HepG2 (cell line): ENCODE measurements around the gene GUCY1A2. TPM values are rescaled to one million over a fixed set of nuclear protein-coding genes. Genes with fewer than 3 reads are reported as not detected.

Experiments
- ATAC-seq: fragments of 200-7000 bp; cut with Tn5 transposase; 3 replicates; pipeline ENCODE4 v1.9.1; 2020; ENCODE audit warnings: mild to moderate bottlenecking, moderate library complexity
- BruUV-seq: library from RNA; stranded (reverse); fragments of 400-500 nt; replicated peaks from 2 replicates; lab custom pipeline; 2021; lab: Mats Ljungman, UMichigan
- CTCF ChIA-PET: fragments of 300-600 bp; formaldehyde crosslinking; extraction: SDS; loops from one replicate; lab custom pipeline; 2021; ENCODE audit warnings: low total read pairs, inconsistent platforms, low intra/inter-chr PET ratio; lab: Yijun Ruan, JAX
- POLR2A ChIA-PET: fragments of 350-600 bp; sonication (Branson Sonifier 250); formaldehyde crosslinking; loops from one replicate; lab custom pipeline; 2020; ENCODE audit warnings: antibody characterized with exemption, inconsistent platforms; lab: Yijun Ruan, JAX
- DNase-seq: peaks from one replicate; pipeline ENCODE4 v3.0.0-alpha.2; 2015; ENCODE audit warnings: low spot score
- FAIRE-seq: peaks from 3 replicates; lab custom pipeline; 2011; peaks lifted over from hg19 to GRCh38; lab: Jason Lieb, UNC
- H2AFZ ChIP-seq: one replicate; pipeline ENCODE4 v1.6.1; 2011; ENCODE audit warnings: low read length, inconsistent platforms
- H3K27ac ChIP-seq: fragments of 300-600 bp; 3 replicates; pipeline ENCODE4 v1.8.0; 2011; ENCODE audit warnings: mixed run types, mild to moderate bottlenecking, mixed read lengths, low read length, inconsistent platforms; ENCODE audit not compliant: insufficient read depth; ENCODE audit errors: extremely low read length
- H3K27me3 ChIP-seq, 2 experiments: fragments of 200-600 bp in 1 of 2; 2 replicates in 1 of 2; 3 replicates in 1 of 2; pipeline versions ENCODE4 v1.6.0 to v1.8.0; 2011; ENCODE audit warnings: low read length in 2 of 2, mild to moderate bottlenecking in 2 of 2, moderate library complexity in 2 of 2, inconsistent platforms in 1 of 2; ENCODE audit not compliant: insufficient read depth in 2 of 2, control insufficient read depth in 1 of 2
- H3K36me3 ChIP-seq, 2 experiments: fragments of 200-600 bp in 1 of 2; replicated peaks in 1 of 2; 2 replicates in 1 of 2; 3 replicates in 1 of 2; pipeline versions ENCODE4 v1.5.1 to v1.8.0; 2011; ENCODE audit warnings: low read length in 2 of 2, inconsistent platforms in 1 of 2; ENCODE audit not compliant: insufficient read depth in 2 of 2, control insufficient read depth in 1 of 2
- H3K4me1 ChIP-seq: 2 replicates; pipeline ENCODE4 v1.5.1; 2012; ENCODE audit warnings: low read length, inconsistent platforms; ENCODE audit not compliant: insufficient read depth
- H3K4me2 ChIP-seq: 2 replicates; pipeline ENCODE4 v1.6.0; 2011; ENCODE audit warnings: low read depth, low read length, inconsistent platforms
- H3K4me3 ChIP-seq, 3 experiments: fragments of 200-600 bp in 1 of 3; sonication (generic), shearing (Covaris generic) in 1 of 3; replicated peaks in 1 of 3; 2 replicates each; pipeline ENCODE4 v1.5.1; 2011 to 2016; ENCODE audit warnings: low read length in 3 of 3, inconsistent platforms in 2 of 3, low read depth in 2 of 3, mild to moderate bottlenecking in 2 of 3, control low read depth in 1 of 3, mixed read lengths in 1 of 3; ENCODE audit not compliant: insufficient read depth in 1 of 3
- H3K79me2 ChIP-seq: one replicate; pipeline ENCODE4 v1.6.1; 2011; ENCODE audit warnings: low read length, inconsistent platforms; ENCODE audit not compliant: insufficient read depth
- H3K9ac ChIP-seq: 2 replicates; pipeline ENCODE4 v1.6.0; 2011; ENCODE audit warnings: mild to moderate bottlenecking, low read depth, low read length, inconsistent platforms; ENCODE audit not compliant: insufficient read depth
- H3K9me3 ChIP-seq: 2 replicates; pipeline ENCODE4 v1.5.1; 2012; ENCODE audit warnings: mild to moderate bottlenecking, low read length
- H4K20me1 ChIP-seq: 2 replicates; pipeline ENCODE4 v1.6.0; 2011; ENCODE audit warnings: inconsistent platforms, mild to moderate bottlenecking, low read length, moderate library complexity; ENCODE audit not compliant: insufficient read depth
- ATAD3A ChIP-seq: sonication (generic); formaldehyde crosslinking; IDR thresholded peaks from 2 replicates; pipeline ENCODE4 v1.4.0; 2020; ENCODE audit warnings: missing genetic modification reagents
- HMG20A ChIP-seq: IDR thresholded peaks from 2 replicates; pipeline ENCODE4 v1.6.1; 2016; ENCODE audit warnings: borderline replicate concordance
- JUND ChIP-seq: sonication (generic); formaldehyde crosslinking; IDR thresholded peaks from 2 replicates; pipeline ENCODE4 v1.8.0; 2022; ENCODE audit warnings: mild to moderate bottlenecking, missing genetic modification reagents
- MAF1 ChIP-seq: sonication (generic); formaldehyde crosslinking; IDR thresholded peaks from 2 replicates; pipeline ENCODE4 v1.5.0; 2020; ENCODE audit warnings: missing genetic modification reagents, borderline replicate concordance
- MED1 ChIP-seq: sonication (generic); formaldehyde crosslinking; IDR thresholded peaks from 2 replicates; pipeline ENCODE4 v1.4.0; 2020; ENCODE audit warnings: missing genetic modification reagents
- PATZ1 ChIP-seq: sonication (generic); formaldehyde crosslinking; IDR thresholded peaks from 2 replicates; pipeline ENCODE4 v1.4.0; 2020; ENCODE audit warnings: missing genetic modification reagents
- TARDBP ChIP-seq: sonication (generic); formaldehyde crosslinking; IDR thresholded peaks from 2 replicates; pipeline ENCODE4 v1.8.0; 2022; ENCODE audit warnings: mild to moderate bottlenecking, missing genetic modification reagents
- TP53 ChIP-seq: sonication (generic); formaldehyde crosslinking; conservative IDR thresholded peaks from 2 replicates; pipeline ENCODE4 v1.4.0; 2020; ENCODE audit warnings: missing genetic modification reagents
- ZFX ChIP-seq: sonication (generic); formaldehyde crosslinking; IDR thresholded peaks from 2 replicates; pipeline ENCODE4 v1.4.0; 2020; ENCODE audit warnings: mild to moderate bottlenecking, low read depth, missing genetic modification reagents, moderate library complexity
- ZNF264 ChIP-seq: sonication (generic); formaldehyde crosslinking; IDR thresholded peaks from 2 replicates; pipeline ENCODE4 v1.4.0; 2020; ENCODE audit warnings: missing genetic modification reagents
- ZNF749 ChIP-seq: sonication (generic); formaldehyde crosslinking; IDR thresholded peaks from 2 replicates; pipeline ENCODE4 v1.8.0; 2022; ENCODE audit warnings: mild to moderate bottlenecking, missing genetic modification reagents, moderate library complexity, borderline replicate concordance
- ZNF776 ChIP-seq: sonication (generic); formaldehyde crosslinking; IDR thresholded peaks from 2 replicates; pipeline ENCODE4 v1.4.0; 2020; ENCODE audit warnings: mild to moderate bottlenecking, missing genetic modification reagents
- WGBS: methylation state at CpG from one replicate; pipeline ENCODE4 v1.1.6; 2017; ENCODE audit warnings: low lambda C conversion rate; 5-methylcytosine and 5-hydroxymethylcytosine counted together
- in situ Hi-C: cut with HindIII; loops from 2 replicates; pipeline ENCODE4 v1.10.0; 2017; ENCODE audit warnings: low pct_unique_long_range_greater_than_20kb; ENCODE audit not compliant: extremely low pct_ligation_motif_present
- intact Hi-C: fragments of 100-400 bp; cut with micrococcal nuclease; formaldehyde crosslinking; loops from one replicate; pipeline ENCODE4 v1.10.0; 2022; ENCODE audit not compliant: unreplicated experiment
- polyA plus RNA-seq, 8 experiments: library from polyadenylated mRNA; depleted of rRNA in 3 of 8; stranded (reverse) in 7 of 8; unstranded in 1 of 8; fragments of >200 nt; fragmentation: Illumina TruSeq in 4 of 8; extraction: Trizol in 4 of 8; gene quantifications; 2 replicates each; pipeline versions ENCODE4 v1.2.1 to v1.2.3, GENCODE V29; 2011 to 2016; ENCODE audit warnings: low read depth in 4 of 8, missing spikeins in 1 of 8, mixed read lengths in 1 of 8; ENCODE audit not compliant: insufficient read depth in 1 of 8
- total RNA-seq, 5 experiments: library from RNA; depleted of rRNA; stranded (reverse); fragments of >200 nt; fragmentation: Illumina TruSeq; extraction: Trizol; gene quantifications; 2 replicates each; pipeline ENCODE4 v1.2.3, GENCODE V29; 2016; ENCODE audit warnings: low read depth in 1 of 5
- TF ChIP-seq, protein P1 (sequence below): sonication (generic); formaldehyde crosslinking; IDR thresholded peaks from 2 replicates; pipeline ENCODE4 v1.8.1; 2023; ENCODE audit warnings: mild to moderate bottlenecking, missing genetic modification reagents

The GUCY1A2 gene
- total and polyA plus RNA-seq, 2 of the 13 experiments (the other 11 are each of a cell fraction or from before 2014, with no cell fraction given): 0.01 to 0.07 TPM

GRCh38 chr11:106724293-106724892 lies 293.9 kb downstream of the GUCY1A2 start:
- 31% methylated on average over 5 of the region's 5 CpGs for WGBS
- no peak overlapping the region for H3K9ac ChIP-seq
- no TSS peak for BruUV-seq
- no peak overlapping the region for H3K4me2 ChIP-seq
- H3K36me3 ChIP-seq: no peaks in the 10 kb centered on the region
- no peaks in the 10 kb centered on the region for H3K4me1 ChIP-seq
- no peak overlapping the region for H2AFZ ChIP-seq
- H3K27ac ChIP-seq: no peak overlapping the region
- intact Hi-C loops (no loop called here), in situ Hi-C loops (no loop called here)
- H3K79me2 ChIP-seq: no peaks in the 10 kb centered on the region
- DNase-seq: no peak
- H3K9me3 ChIP-seq: no peaks in the 10 kb centered on the region
- H3K4me3 ChIP-seq: no peak overlapping the region
- FAIRE-seq: no peak
- POLR2A ChIA-PET: no interaction called here
- H4K20me1 ChIP-seq: no peaks in the 10 kb centered on the region
- TF ChIP-seq TARDBP (CRISPR knock-in tag) (no peak), ATAD3A (no peak)
- TF ChIP-seq, all 625 proteins: peak for 0
- CTCF ChIA-PET: no interaction called here
- ATAC-seq: no peak
- no peaks in the 10 kb centered on the region for H3K27me3 ChIP-seq

DNA sequence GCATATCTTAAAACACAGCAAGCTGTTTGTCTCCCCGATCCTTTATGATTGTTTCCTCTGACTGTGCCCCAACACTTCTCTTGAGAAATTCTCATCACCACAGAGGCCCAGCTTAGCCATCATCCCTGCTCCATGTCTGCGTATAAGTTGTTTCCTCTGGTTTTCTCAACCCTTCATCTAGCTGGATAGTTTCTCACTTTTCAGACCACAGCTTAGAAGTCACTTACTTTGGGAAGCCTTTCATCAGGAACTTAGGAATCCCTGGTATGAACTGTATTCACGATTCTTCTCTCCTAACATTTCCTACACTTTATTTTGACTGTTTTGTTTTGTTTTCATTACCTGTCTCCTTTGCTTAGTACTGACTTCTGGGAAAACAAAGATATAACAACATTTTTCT lies 295.2 kb downstream of the GUCY1A2 start:
- no TSS peak for BruUV-seq
- intact Hi-C loops: no loop called here
- Histone ChIP-seq H3K79me2 (no peaks in the 10 kb centered on the region), H3K27me3 (no peaks in the 10 kb centered on the region), H3K4me2 (no peak overlapping the region), H3K4me3 (no peak overlapping the region), H3K4me1 (no peaks in the 10 kb centered on the region), H4K20me1 (no peaks in the 10 kb centered on the region), H3K27ac (no peak overlapping the region)
- ATAC-seq (no peak), DNase-seq (no peak)
- 56% methylated on average over 3 of the region's 3 CpGs for WGBS
- POLR2A ChIA-PET: no interaction called here
- no peak for TF ChIP-seq TP53
- no peak for TF ChIP-seq PATZ1
- TF ChIP-seq MED1: no peak
- TF ChIP-seq ZNF264: no peak
- TF ChIP-seq ZFX (CRISPR knock-in tag): no peak
- TF ChIP-seq, protein P1, sequence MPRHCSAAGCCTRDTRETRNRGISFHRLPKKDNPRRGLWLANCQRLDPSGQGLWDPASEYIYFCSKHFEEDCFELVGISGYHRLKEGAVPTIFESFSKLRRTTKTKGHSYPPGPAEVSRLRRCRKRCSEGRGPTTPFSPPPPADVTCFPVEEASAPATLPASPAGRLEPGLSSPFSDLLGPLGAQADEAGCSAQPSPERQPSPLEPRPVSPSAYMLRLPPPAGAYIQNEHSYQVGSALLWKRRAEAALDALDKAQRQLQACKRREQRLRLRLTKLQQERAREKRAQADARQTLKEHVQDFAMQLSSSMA: no peak
- TF ChIP-seq JUND (CRISPR knock-in tag): no peak
- TF ChIP-seq ZNF749 (CRISPR knock-in tag): no peak
- TF ChIP-seq MAF1 (CRISPR knock-in tag): no peak
- TF ChIP-seq ZNF776 (CRISPR knock-in tag): no peak
- TF ChIP-seq HMG20A (CRISPR knock-in tag): no peak
- TF ChIP-seq, all 625 proteins: peak for 0
- in situ Hi-C loops: no loop called here
- no peaks in the 10 kb centered on the region for H3K9me3 ChIP-seq
- FAIRE-seq: no peak
- CTCF ChIA-PET: no interaction called here
- H2AFZ ChIP-seq: no peak overlapping the region
- no peaks in the 10 kb centered on the region for H3K36me3 ChIP-seq
- no peak overlapping the region for H3K9ac ChIP-seq
